ENCODE data around the gene RAD50. TPM values are rescaled to one million over a fixed set of nuclear protein-coding genes. Genes with fewer than 3 reads are reported as not detected.
"Not testable (repeated sequence)": the region's sequence is repeated elsewhere in the genome, so short reads cannot be mapped to it uniquely, and the experiment has no call there.

RAD50 gene
- polyA plus RNA-seq, 1 of the 3 experiments (the other 2 are of a cell fraction) = 20.0 TPM

GRCh38 chr5:132689513-132689912 lies 132.7 kb downstream of the RAD50 start:
- H3F3A ChIP-seq (replicated peaks; ENCODE audit: insufficient read depth) = no peaks in the 10 kb centered on the region
- 90% methylated on average over 7 of the region's 7 CpGs for WGBS (ENCODE audit: low lambda C conversion rate)
- DNase-seq = no peak
- no peak overlapping the region for H3K27ac ChIP-seq (ENCODE audit: low read depth in 2 of 2, low read length in 1 of 2)
- H3K9ac ChIP-seq = no peak overlapping the region
- H3K36me3 ChIP-seq (replicated peaks in 1 of 2; ENCODE audit: control insufficient read depth in 1 of 2, insufficient read depth in 2 of 2, low read length in 1 of 2) = peaks cover 0 to 7% of the 10 kb centered on the region in 2 experiments
- no peaks in the 10 kb centered on the region for H3K4me1 ChIP-seq (ENCODE audit: control insufficient read depth in 1 of 2, insufficient read depth in 2 of 2, low read depth in 1 of 2, low read length in 1 of 2)
- no peak overlapping the region for H3K4me2 ChIP-seq
- H2AFZ ChIP-seq (ENCODE audit: low read depth) = no peak overlapping the region
- H3K9me3 ChIP-seq = no peaks in the 10 kb centered on the region
- H4K20me1 ChIP-seq (ENCODE audit: insufficient read depth) = no peaks in the 10 kb centered on the region
- no peak overlapping the region for H3K4me3 ChIP-seq (ENCODE audit: low read depth in 2 of 2, low read length in 1 of 2)
- H3K27me3 ChIP-seq (ENCODE audit: insufficient read depth) = no peaks in the 10 kb centered on the region
- POLR2A ChIA-PET = no interaction called here
- CTCF ChIA-PET = interaction anchor here (1.0 to 1.4 kb wide), 2 partner anchors 13 to 163 kb away, joined by 4 read pairs; no protein-coding TSS in a partner anchor
- TF ChIP-seq PBX3 (IDR thresholded peaks at IDR 0.05) = no peak
- H3K9me2 ChIP-seq = no peaks in the 10 kb centered on the region
- no peaks in the 10 kb centered on the region for H3K79me2 ChIP-seq (ENCODE audit: insufficient read depth)

- Histone ChIP-seq H3K36me3 (replicated peaks in 1 of 2; ENCODE audit: control insufficient read depth in 1 of 2, insufficient read depth in 2 of 2, low read length in 1 of 2) (peaks cover 0 to 7% of the 10 kb centered on the region in 2 experiments), H3K9ac (no peak overlapping the region), H2AFZ (ENCODE audit: low read depth) (no peak overlapping the region), H3K27me3 (ENCODE audit: insufficient read depth) (no peaks in the 10 kb centered on the region), H3K79me2 (ENCODE audit: insufficient read depth) (no peaks in the 10 kb centered on the region), H3K4me1 (ENCODE audit: control insufficient read depth in 1 of 2, insufficient read depth in 2 of 2, low read depth in 1 of 2, low read length in 1 of 2) (no peaks in the 10 kb centered on the region), H3K9me2 (no peaks in the 10 kb centered on the region), H4K20me1 (ENCODE audit: insufficient read depth) (no peaks in the 10 kb centered on the region), H3K27ac (ENCODE audit: low read depth in 2 of 2, low read length in 1 of 2) (no peak overlapping the region), H3F3A (replicated peaks; ENCODE audit: insufficient read depth) (no peaks in the 10 kb centered on the region), H3K4me3 (ENCODE audit: low read depth in 2 of 2, low read length in 1 of 2) (no peak overlapping the region), H3K4me2 (no peak overlapping the region), H3K9me3 (no peaks in the 10 kb centered on the region)
- 95% methylated on average over 3 of the region's 3 CpGs for WGBS (ENCODE audit: low lambda C conversion rate)
- DNase-seq = no peak
- ChIA-PET POLR2A (no interaction called here), CTCF (interaction anchor here (1.4 kb wide), 1 partner anchor 13 kb away, joined by 4 read pairs; no protein-coding TSS in a partner anchor)
- TF ChIP-seq MEF2A (IDR thresholded peaks at IDR 0.05; ENCODE audit: borderline replicate concordance, low read depth) = no peak
- no peak for TF ChIP-seq TCF12 (IDR thresholded peaks at IDR 0.05)
- no peak for TF ChIP-seq IRF3 (IDR thresholded peaks at IDR 0.05; ENCODE audit: low read depth, low read length)
Observed at GRCh38 chr5:132690156-132690555, 133.4 kb downstream of the RAD50 start.

- H2AFZ ChIP-seq (ENCODE audit: low read depth); POLR2A ChIA-PET; H3K27me3 ChIP-seq (ENCODE audit: insufficient read depth); H3K4me2 ChIP-seq; H3K36me3 ChIP-seq (replicated peaks in 1 of 2; ENCODE audit: control insufficient read depth in 1 of 2, insufficient read depth in 2 of 2, low read length in 1 of 2); H3K27ac ChIP-seq (ENCODE audit: low read depth in 2 of 2, low read length in 1 of 2); H3K9me2 ChIP-seq; H3K9me3 ChIP-seq; H3K4me3 ChIP-seq (ENCODE audit: low read depth in 2 of 2, low read length in 1 of 2); H3K9ac ChIP-seq; DNase-seq; H3F3A ChIP-seq (replicated peaks; ENCODE audit: insufficient read depth); H4K20me1 ChIP-seq (ENCODE audit: insufficient read depth); H3K79me2 ChIP-seq (ENCODE audit: insufficient read depth); H3K4me1 ChIP-seq (ENCODE audit: control insufficient read depth in 1 of 2, insufficient read depth in 2 of 2, low read depth in 1 of 2, low read length in 1 of 2); CTCF ChIA-PET: not testable (repeated sequence)
- 73% methylated on average over 5 of the region's 5 CpGs for WGBS (ENCODE audit: low lambda C conversion rate)
Observed at GRCh38 chr5:132691755-132692631, 135.2 kb downstream of the RAD50 start.
